Measurements from ENCODE around the gene SYNGR1. TPM values are rescaled to one million over a fixed set of nuclear protein-coding genes. Genes with fewer than 3 reads are reported as not detected.
"Not testable (repeated sequence)": the region's sequence is repeated elsewhere in the genome, so short reads cannot be mapped to it uniquely, and the experiment has no call there.

The SYNGR1 gene
- total RNA-seq, 1 experiment from 2014 or later = 17.8 TPM

DNA sequence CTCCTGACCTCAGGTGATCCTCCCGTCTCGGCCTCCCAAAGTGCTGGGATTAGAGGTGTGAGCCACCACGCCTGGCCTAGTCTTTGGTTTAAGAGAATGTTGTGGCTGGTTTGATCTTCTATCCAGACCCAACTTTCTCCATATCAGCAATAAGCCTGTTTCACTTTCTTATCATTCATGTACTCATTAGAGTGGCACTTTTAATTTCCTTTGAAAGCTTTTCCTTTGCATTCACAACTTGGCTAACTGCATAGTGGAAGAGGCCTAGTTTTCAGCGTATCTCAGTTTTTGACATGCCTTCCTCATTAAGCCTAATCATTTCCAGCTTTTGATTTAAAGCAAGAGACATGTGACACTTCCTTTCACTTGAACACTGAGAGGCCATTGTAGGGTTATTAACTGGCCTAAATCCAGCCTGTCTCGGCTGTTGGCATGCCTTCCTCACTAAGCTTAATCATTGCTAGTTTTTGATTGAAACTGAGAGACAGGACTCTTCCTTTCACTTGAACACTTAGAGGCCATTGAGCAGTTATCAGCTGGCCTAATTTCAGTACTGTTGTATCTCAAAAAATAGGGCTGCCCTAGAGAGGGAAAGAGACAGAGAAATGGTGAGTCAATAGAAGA is 17.2 kb upstream of the SYNGR1 start:
- no TSS peak for BruUV-seq (replicated peaks)
- Histone ChIP-seq H3K4me3 (ENCODE audit: low read depth in 2 of 2, low read length in 2 of 2) (no peak overlapping the region), H3K27ac (ENCODE audit: low read length) (no peak overlapping the region), H3K27me3 (ENCODE audit: control insufficient read depth, insufficient read depth, low read length) (no peaks in the 10 kb centered on the region), H3K4me1 (ENCODE audit: control insufficient read depth, insufficient read depth, low read length) (no peaks in the 10 kb centered on the region), H3K36me3 (ENCODE audit: control insufficient read depth, insufficient read depth, low read length) (no peaks in the 10 kb centered on the region), H3K9me3 (ENCODE audit: control insufficient read depth, insufficient read depth, low read depth, low read length) (no peaks in the 10 kb centered on the region)
- intact Hi-C loops (cut with micrococcal nuclease; ENCODE audit: unreplicated experiment) = no loop called here
- TF ChIP-seq SIN3A (IDR thresholded peaks at IDR 0.05; ENCODE audit: borderline replicate concordance, insufficient read depth, low read depth, low read length) = no peak
- TF ChIP-seq, protein P1, sequence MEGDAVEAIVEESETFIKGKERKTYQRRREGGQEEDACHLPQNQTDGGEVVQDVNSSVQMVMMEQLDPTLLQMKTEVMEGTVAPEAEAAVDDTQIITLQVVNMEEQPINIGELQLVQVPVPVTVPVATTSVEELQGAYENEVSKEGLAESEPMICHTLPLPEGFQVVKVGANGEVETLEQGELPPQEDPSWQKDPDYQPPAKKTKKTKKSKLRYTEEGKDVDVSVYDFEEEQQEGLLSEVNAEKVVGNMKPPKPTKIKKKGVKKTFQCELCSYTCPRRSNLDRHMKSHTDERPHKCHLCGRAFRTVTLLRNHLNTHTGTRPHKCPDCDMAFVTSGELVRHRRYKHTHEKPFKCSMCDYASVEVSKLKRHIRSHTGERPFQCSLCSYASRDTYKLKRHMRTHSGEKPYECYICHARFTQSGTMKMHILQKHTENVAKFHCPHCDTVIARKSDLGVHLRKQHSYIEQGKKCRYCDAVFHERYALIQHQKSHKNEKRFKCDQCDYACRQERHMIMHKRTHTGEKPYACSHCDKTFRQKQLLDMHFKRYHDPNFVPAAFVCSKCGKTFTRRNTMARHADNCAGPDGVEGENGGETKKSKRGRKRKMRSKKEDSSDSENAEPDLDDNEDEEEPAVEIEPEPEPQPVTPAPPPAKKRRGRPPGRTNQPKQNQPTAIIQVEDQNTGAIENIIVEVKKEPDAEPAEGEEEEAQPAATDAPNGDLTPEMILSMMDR (IDR thresholded peaks at IDR 0.05) = no peak
- TF ChIP-seq POLR2AphosphoS5 (IDR thresholded peaks at IDR 0.05; ENCODE audit: low read depth, low read length) = no peak
- ChIA-PET CTCF (interaction anchor here (1.0 kb wide), 1 partner anchor 10 kb away, joined by 3 read pairs; no protein-coding TSS in a partner anchor), POLR2A (interaction anchor here (0.6 to 1.2 kb wide), 2 partner anchors 13 to 188 kb away, joined by 3 to 4 read pairs; partner anchors contain the start of genes ATF4 and RPL3)
- no peak for ATAC-seq
- in situ Hi-C loops (cut with HindIII; ENCODE audit: low pct_unique_long_range_greater_than_20kb, low sequenced_read_pairs) = no loop called here
- no peak for DNase-seq (ENCODE audit: low read depth, low spot score)

DNA sequence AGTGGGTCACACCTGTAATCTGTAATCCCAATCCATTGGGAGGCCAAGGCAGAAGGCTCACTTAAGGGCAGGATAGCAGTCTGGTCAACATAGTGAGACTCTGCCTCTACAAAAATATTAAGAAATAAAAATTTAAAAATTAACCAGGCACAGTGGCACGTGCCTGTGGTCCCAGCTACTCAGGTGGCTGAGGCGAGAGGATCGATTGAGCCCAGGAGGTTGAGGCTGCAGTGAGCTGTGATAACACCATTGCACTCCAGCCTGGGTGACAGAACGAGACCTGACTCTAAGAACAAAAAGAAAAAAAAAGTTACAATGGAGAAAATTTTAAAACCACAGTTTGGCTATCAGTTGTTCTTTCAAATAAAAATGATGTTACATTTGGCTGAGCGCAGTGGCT is 13.4 kb upstream of the SYNGR1 start:
- TF ChIP-seq, protein P1 (IDR thresholded peaks at IDR 0.05) = no peak
- TF ChIP-seq, protein P2, sequence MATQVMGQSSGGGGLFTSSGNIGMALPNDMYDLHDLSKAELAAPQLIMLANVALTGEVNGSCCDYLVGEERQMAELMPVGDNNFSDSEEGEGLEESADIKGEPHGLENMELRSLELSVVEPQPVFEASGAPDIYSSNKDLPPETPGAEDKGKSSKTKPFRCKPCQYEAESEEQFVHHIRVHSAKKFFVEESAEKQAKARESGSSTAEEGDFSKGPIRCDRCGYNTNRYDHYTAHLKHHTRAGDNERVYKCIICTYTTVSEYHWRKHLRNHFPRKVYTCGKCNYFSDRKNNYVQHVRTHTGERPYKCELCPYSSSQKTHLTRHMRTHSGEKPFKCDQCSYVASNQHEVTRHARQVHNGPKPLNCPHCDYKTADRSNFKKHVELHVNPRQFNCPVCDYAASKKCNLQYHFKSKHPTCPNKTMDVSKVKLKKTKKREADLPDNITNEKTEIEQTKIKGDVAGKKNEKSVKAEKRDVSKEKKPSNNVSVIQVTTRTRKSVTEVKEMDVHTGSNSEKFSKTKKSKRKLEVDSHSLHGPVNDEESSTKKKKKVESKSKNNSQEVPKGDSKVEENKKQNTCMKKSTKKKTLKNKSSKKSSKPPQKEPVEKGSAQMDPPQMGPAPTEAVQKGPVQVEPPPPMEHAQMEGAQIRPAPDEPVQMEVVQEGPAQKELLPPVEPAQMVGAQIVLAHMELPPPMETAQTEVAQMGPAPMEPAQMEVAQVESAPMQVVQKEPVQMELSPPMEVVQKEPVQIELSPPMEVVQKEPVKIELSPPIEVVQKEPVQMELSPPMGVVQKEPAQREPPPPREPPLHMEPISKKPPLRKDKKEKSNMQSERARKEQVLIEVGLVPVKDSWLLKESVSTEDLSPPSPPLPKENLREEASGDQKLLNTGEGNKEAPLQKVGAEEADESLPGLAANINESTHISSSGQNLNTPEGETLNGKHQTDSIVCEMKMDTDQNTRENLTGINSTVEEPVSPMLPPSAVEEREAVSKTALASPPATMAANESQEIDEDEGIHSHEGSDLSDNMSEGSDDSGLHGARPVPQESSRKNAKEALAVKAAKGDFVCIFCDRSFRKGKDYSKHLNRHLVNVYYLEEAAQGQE (IDR thresholded peaks at IDR 0.05; ENCODE audit: insufficient read depth in 1 of 2, low read depth in 2 of 2, low read length in 1 of 2) = no peak
- no peak for ATAC-seq
- Histone ChIP-seq H3K4me1 (ENCODE audit: control insufficient read depth, insufficient read depth, low read length) (no peaks in the 10 kb centered on the region), H3K4me3 (ENCODE audit: low read depth in 2 of 2, low read length in 2 of 2) (no peak overlapping the region), H3K9me3 (ENCODE audit: control insufficient read depth, insufficient read depth, low read depth, low read length) (no peaks in the 10 kb centered on the region), H3K27me3 (ENCODE audit: control insufficient read depth, insufficient read depth, low read length) (no peaks in the 10 kb centered on the region), H3K36me3 (ENCODE audit: control insufficient read depth, insufficient read depth, low read length) (no peaks in the 10 kb centered on the region), H3K27ac (ENCODE audit: low read length) (no peak overlapping the region)
- ChIA-PET CTCF (no interaction called here), POLR2A (no interaction called here)
- DNase-seq (ENCODE audit: low read depth, low spot score) = no peak
- intact Hi-C loops (cut with micrococcal nuclease; ENCODE audit: unreplicated experiment) (no loop called here), in situ Hi-C loops (cut with HindIII; ENCODE audit: low pct_unique_long_range_greater_than_20kb, low sequenced_read_pairs) (no loop called here)
- no TSS peak for BruUV-seq (replicated peaks)

DNA sequence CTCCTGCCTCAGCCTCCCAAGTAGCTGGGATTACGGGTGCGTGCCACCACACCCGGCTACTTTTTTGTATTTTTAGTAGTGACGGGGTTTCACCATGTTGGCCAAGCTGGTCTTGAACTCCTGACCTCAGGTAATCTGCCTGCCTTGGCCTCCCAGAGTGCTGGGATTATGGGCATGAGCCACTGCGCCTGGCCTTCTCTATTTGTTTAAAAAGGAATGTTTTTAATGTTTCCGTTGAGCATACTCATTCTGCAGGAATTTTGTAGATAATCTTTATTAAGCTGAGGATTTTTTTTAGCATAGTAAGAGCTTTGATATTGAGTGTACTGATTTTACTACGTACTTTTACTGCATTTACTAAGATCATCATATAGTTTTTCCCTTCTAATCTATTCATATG is 10.0 kb upstream of the SYNGR1 start:
- H3K27me3 ChIP-seq (ENCODE audit: control insufficient read depth, insufficient read depth, low read length); DNase-seq (ENCODE audit: low read depth, low spot score); intact Hi-C loops (cut with micrococcal nuclease; ENCODE audit: unreplicated experiment); H3K9me3 ChIP-seq (ENCODE audit: control insufficient read depth, insufficient read depth, low read depth, low read length); H3K4me1 ChIP-seq (ENCODE audit: control insufficient read depth, insufficient read depth, low read length); H3K27ac ChIP-seq (ENCODE audit: low read length); BruUV-seq (replicated peaks); in situ Hi-C loops (cut with HindIII; ENCODE audit: low pct_unique_long_range_greater_than_20kb, low sequenced_read_pairs); H3K4me3 ChIP-seq (ENCODE audit: low read depth in 2 of 2, low read length in 2 of 2); H3K36me3 ChIP-seq (ENCODE audit: control insufficient read depth, insufficient read depth, low read length): not testable (repeated sequence)
- ChIA-PET CTCF (interaction anchor here (1.0 kb wide), 1 partner anchor 9 kb away, joined by 4 read pairs; no protein-coding TSS in a partner anchor), POLR2A (interaction anchor here (0.6 kb wide), 1 partner anchor 707 kb away, joined by 12 read pairs; no protein-coding TSS in a partner anchor)
- 0 out of 2 replicates have a peak, but pooled peaks have one; percentile 27 for ATAC-seq
